Transverse colon (tissue), 4 donors: ENCODE results near the gene RCSD1. TPM values are rescaled to one million over a fixed set of nuclear protein-coding genes. Genes with fewer than 3 reads are reported as not detected.

ENCODE experiments used
- DNase-seq: peaks from one replicate; pipeline ENCODE4 v3.0.0-alpha.2; 2019
- H3K27ac ChIP-seq, 4 donors: fragments of 200-600 bp; sonication (generic); 2 replicates each; pipeline ENCODE4 v1.5.1; 2016 to 2018; ENCODE audit warnings: inconsistent platforms in 4 of 4
- H3K27me3 ChIP-seq: fragments of 200-600 bp; sonication (generic); 2 replicates; pipeline ENCODE4 v1.5.1; 2017; ENCODE audit warnings: inconsistent platforms
- H3K36me3 ChIP-seq, 4 donors: fragments of 200-600 bp; sonication (generic); 2 replicates each; pipeline ENCODE4 v1.5.1; 2017 to 2019; ENCODE audit warnings: inconsistent platforms in 4 of 4
- H3K4me1 ChIP-seq, 4 donors: fragments of 200-600 bp; sonication (generic); 2 replicates each; pipeline ENCODE4 v1.5.1; 2017 to 2020; ENCODE audit warnings: inconsistent platforms in 4 of 4
- H3K4me3 ChIP-seq, 4 donors: fragments of 200-600 bp; sonication (generic); 1 replicate in 1 of 4; 2 replicates in 3 of 4; pipeline versions ENCODE4 v1.5.1 to v1.6.1; 2017 to 2019; ENCODE audit warnings: inconsistent platforms in 4 of 4
- H3K9me3 ChIP-seq, 2 donors: fragments of 200-600 bp; sonication (generic); 2 replicates each; pipeline ENCODE4 v1.5.1; 2017 to 2019; ENCODE audit warnings: inconsistent platforms in 2 of 2
- EP300 ChIP-seq: sonication (generic); formaldehyde crosslinking; IDR thresholded peaks from one replicate; pipeline ENCODE4 v1.6.1; 2017; ENCODE audit warnings: antibody characterized with exemption, low read depth
- POLR2A ChIP-seq: fragments of 450-650 bp; IDR thresholded peaks from one replicate; pipeline ENCODE4 v1.6.1; 2016; ENCODE audit warnings: antibody characterized with exemption, mild to moderate bottlenecking, moderate library complexity
- POLR2AphosphoS5 ChIP-seq, 3 donors: sonication (generic); formaldehyde crosslinking; IDR thresholded peaks; one replicate each; pipeline ENCODE4 v1.6.1; 2016; ENCODE audit warnings: antibody characterized with exemption in 3 of 3
- WGBS, 2 donors: methylation state at CpG; one replicate each; pipeline ENCODE4 v1.1.5; 2018; ENCODE audit warnings: low coverage in 1 of 2; 5-methylcytosine and 5-hydroxymethylcytosine counted together
- in situ Hi-C, 4 donors: fragments of 200-750 bp; cut with MboI; loops; one replicate each; pipeline versions ENCODE4 v1.15.0 to v1.15.1; 2017; ENCODE audit warnings: low sequenced_read_pairs in 3 of 4, low pct_ligation_motif_present in 1 of 4, low pct_unique_long_range_greater_than_20kb in 1 of 4
- intact Hi-C: fragments of 100-400 bp; cut with DNase I; formaldehyde crosslinking; loops from one replicate; pipeline ENCODE4 v1.15.1; 2023; ENCODE audit warnings: low total_unique reads
- total RNA-seq, 4 donors: library from RNA; depleted of rRNA; stranded (reverse); fragments of >200 nt; gene quantifications; one replicate each; pipeline ENCODE4 v1.1.0, GENCODE V29; 2016
- TF ChIP-seq, protein P1 (sequence below), 5 experiments: fragments of 200-600 bp in 3 of 5; fragments of 450-650 bp in 2 of 5; sonication (generic) in 3 of 5; IDR thresholded peaks; 1 replicate in 2 of 5; 2 replicates in 3 of 5; pipeline ENCODE4 v1.5.1; 2016 to 2017; ENCODE audit warnings: antibody characterized with exemption in 5 of 5, inconsistent platforms in 3 of 5, mild to moderate bottlenecking in 2 of 5, moderate library complexity in 1 of 5

RCSD1 gene
- total RNA-seq, 4 donors from 2014 or later, result 6.0 to 29.2 (median 15.9) TPM

DNA sequence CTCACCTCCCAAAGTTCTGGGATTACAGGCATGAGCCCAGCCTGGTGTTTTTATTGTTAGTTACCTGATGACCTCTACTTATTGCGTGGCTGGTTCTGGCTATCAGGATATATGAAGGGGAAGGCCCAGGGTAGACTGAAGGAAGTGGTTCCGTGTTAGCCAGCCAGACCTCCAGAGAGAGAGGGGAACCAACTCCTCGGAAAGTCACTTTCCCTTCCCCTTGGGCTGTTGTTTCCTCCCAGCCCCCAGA is 2.5 kb upstream of the RCSD1 start:
- TF ChIP-seq, protein P1, sequence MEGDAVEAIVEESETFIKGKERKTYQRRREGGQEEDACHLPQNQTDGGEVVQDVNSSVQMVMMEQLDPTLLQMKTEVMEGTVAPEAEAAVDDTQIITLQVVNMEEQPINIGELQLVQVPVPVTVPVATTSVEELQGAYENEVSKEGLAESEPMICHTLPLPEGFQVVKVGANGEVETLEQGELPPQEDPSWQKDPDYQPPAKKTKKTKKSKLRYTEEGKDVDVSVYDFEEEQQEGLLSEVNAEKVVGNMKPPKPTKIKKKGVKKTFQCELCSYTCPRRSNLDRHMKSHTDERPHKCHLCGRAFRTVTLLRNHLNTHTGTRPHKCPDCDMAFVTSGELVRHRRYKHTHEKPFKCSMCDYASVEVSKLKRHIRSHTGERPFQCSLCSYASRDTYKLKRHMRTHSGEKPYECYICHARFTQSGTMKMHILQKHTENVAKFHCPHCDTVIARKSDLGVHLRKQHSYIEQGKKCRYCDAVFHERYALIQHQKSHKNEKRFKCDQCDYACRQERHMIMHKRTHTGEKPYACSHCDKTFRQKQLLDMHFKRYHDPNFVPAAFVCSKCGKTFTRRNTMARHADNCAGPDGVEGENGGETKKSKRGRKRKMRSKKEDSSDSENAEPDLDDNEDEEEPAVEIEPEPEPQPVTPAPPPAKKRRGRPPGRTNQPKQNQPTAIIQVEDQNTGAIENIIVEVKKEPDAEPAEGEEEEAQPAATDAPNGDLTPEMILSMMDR (IDR thresholded peaks at IDR 0.05), result no peak
- H3K9me3 ChIP-seq, result no peaks in the 10 kb centered on the region
- intact Hi-C loops (no loop called here), in situ Hi-C loops (no loop called here)
- no peaks in the 10 kb centered on the region for H3K36me3 ChIP-seq
- peaks cover 22% of the 10 kb centered on the region for H3K27me3 ChIP-seq
- 54 to 60% methylated on average over 1 to 3 of the region's 3 CpGs for WGBS, 2 donors
- H3K27ac ChIP-seq, result peak overlapping the region; percentile 82 to 92 (median 87)
- H3K4me1 ChIP-seq, result peaks cover 5 to 19% (median 10%) of the 10 kb centered on the region in 4 donors
- no peak overlapping the region for H3K4me3 ChIP-seq
- no peak for DNase-seq

DNA sequence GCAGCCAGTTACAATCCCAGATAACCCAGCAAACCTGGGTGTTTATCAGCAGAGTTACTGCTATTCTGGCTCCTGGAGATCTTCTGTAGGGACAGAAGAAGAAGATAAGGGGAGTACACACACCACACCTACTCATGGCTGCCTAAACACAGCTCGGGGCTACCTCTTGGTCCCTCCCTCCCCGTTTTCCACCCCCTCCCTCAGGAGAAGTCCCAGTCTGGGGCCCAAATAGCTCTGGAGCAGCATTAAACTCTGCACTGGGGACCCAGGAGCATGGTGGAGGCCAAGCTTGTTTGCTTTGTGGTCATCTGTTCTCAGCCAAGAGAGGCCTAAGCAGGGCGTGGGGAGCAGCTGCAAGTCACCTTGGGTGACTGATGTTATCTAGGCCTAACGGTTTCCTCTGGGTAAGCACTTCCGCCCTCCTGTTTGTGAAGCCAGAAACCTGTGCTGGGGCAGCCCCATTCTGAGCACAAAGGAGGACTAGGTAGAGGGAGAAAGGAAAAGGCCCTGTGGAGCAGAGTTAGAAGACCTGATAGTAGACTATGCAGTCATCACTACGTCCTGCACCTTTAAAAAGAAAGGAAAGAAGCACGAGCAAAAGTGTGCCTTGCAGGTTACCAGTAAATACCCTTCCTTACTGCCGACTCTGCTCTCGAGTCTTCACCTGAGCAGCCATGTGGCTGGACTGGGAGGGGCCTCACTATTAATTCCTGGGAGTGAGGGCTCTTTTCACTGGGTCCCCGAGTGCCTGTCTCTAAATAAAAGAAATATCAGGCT is 2.0 kb upstream of the RCSD1 start:
- Histone ChIP-seq H3K4me3 (no peak overlapping the region), H3K27ac (peak overlapping the region; percentile 82 to 92 (median 87)), H3K27me3 (peaks cover 22% of the 10 kb centered on the region), H3K4me1 (peaks cover 5 to 19% (median 10%) of the 10 kb centered on the region in 4 donors), H3K9me3 (no peaks in the 10 kb centered on the region), H3K36me3 (no peaks in the 10 kb centered on the region)
- 29 to 37% methylated on average over 2 to 10 of the region's 10 CpGs for WGBS, 2 donors
- intact Hi-C loops, result no loop called here
- TF ChIP-seq EP300 (no peak), POLR2AphosphoS5 (IDR thresholded peaks at IDR 0.05) (peak in 2 of 3 donors; percentile 19 to 58), POLR2A (peak; percentile 36)
- TF ChIP-seq, protein P1 (IDR thresholded peaks at IDR 0.05), result no peak
- peak; percentile 67 for DNase-seq
- in situ Hi-C loops, result no loop called here

DNA sequence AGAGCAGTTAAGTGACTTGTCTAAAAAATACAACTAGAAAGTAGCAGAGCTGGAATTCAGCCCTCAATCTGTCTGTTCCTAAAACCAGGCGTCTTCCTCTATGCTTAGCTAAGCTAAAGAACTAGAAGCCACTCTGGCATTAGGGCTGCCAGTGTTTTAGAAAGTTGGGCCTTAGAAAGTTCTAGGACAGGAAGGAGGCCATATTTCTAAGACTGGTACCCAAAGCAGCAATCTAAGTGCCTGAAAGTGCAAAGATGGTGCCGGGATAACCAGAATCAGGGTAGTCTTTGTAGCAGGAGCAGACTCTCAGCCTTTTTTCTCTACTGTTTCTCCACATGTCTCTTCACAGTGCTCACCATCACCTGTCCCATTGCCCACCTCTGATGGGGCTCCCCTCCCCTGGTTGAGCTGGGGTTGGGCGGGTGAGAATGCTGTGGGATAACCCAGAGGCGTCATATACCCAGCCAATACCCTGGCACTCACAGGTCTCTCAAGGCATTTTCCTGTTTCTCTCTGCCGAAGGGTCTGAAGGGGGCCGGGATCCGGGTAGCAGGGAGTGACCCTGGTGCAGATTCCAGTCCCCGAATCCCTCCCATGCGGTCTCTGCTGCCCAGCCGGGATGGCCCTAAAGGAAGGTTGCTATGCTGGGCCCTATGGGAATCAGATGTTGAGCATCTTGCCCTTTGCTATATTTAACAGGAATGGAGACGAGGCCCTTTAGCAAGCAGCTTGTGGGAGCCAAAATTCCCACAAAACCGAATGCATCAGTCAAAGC is 1.1 kb upstream of the RCSD1 start:
- peaks cover 22% of the 10 kb centered on the region for H3K27me3 ChIP-seq
- H3K27ac ChIP-seq, result peak overlapping the region; percentile 82 to 92 (median 87)
- no peaks in the 10 kb centered on the region for H3K9me3 ChIP-seq
- no peak for DNase-seq
- peaks cover 5 to 25% (median 10%) of the 10 kb centered on the region in 4 donors for H3K4me1 ChIP-seq
- TF ChIP-seq POLR2AphosphoS5 (IDR thresholded peaks at IDR 0.05), result no peak
- TF ChIP-seq, protein P1 (IDR thresholded peaks at IDR 0.05), result no peak
- TF ChIP-seq EP300, result no peak
- TF ChIP-seq POLR2A, result no peak
- no peaks in the 10 kb centered on the region for H3K36me3 ChIP-seq
- WGBS, 2 donors, result 81 to 90% methylated on average over 4 to 12 of the region's 12 CpGs
- in situ Hi-C loops, result no loop called here
- H3K4me3 ChIP-seq, result peak overlapping the region in 1 of 4 donors; percentile 5
- intact Hi-C loops, result no loop called here

DNA sequence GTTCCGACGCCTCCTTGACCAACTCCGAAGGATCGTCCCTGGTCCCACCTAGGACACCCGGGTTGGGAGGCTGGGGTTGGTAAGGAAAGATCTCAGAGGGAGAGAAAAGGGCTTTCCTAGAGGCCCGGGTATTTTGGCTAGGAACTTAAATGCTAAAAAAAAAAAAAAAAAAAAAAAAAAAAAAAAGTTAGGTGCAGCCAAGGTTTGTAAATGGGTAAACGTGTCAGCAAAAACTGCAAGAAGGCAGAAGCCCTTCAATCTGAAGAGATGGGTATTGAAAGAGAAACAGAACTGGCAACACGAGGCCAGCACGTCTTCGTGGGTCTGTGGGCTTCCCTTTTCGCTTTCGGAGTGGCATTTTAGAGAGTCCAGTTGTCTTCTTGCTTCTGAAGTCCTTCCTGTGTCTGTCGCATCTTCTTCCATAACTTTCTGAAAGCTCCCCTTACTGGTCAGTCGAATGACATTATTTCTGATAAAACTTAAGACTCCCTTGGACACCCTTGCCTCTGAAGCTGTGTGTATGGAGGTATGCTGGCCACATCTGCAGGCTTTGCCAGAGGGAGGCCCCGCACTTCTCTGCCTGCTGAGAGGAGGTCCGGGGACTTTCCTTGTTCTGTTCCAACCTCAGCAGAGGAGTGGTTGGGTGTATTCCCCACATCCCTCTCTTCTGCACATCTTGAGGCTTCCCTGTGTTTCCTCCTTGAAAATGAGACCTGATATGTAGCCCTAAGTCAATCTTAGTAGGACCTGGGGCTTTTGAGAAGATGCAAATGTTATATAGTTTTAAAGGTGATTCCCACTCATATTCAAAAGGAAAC is 745 bp downstream of the RCSD1 start:
- Histone ChIP-seq H3K36me3 (no peaks in the 10 kb centered on the region), H3K9me3 (no peaks in the 10 kb centered on the region), H3K27ac (peak overlapping the region; percentile 82 to 92 (median 87)), H3K4me3 (peak overlapping the region; percentile 45 to 78 (median 54)), H3K4me1 (peaks cover 5 to 29% (median 10%) of the 10 kb centered on the region in 4 donors), H3K27me3 (peaks cover 22% of the 10 kb centered on the region)
- TF ChIP-seq, protein P1 (IDR thresholded peaks at IDR 0.05), result no peak
- no peak for TF ChIP-seq POLR2AphosphoS5 (IDR thresholded peaks at IDR 0.05)
- TF ChIP-seq EP300, result no peak
- TF ChIP-seq POLR2A, result no peak
- intact Hi-C loops, result no loop called here
- 25 to 46% methylated on average over 6 to 16 of the region's 16 CpGs for WGBS, 2 donors
- peak; percentile 46 for DNase-seq
- in situ Hi-C loops, result no loop called here
